ENCODE data around the gene QRFPR. TPM values are rescaled to one million over a fixed set of nuclear protein-coding genes. Genes with fewer than 3 reads are reported as not detected.

QRFPR gene
- total RNA-seq, 1 donor from 2014 or later: not detected

GRCh38 chr4:121278811-121279368 lies 101.9 kb downstream of the QRFPR start:
- no peak for DNase-seq (ENCODE audit: low spot score)
- ATAC-seq: no peak
- intact Hi-C loops (cut with DNase I): no loop called here

Other genes with a start within 250 kb of the QRFPR start
- gene TNIP3, start 216.7 kb downstream of the QRFPR start, total RNA-seq: 0.53 TPM